GM12878 (cell line): ENCODE data around the gene EFTUD2. TPM values are rescaled to one million over a fixed set of nuclear protein-coding genes. Genes with fewer than 3 reads are reported as not detected.

ENCODE experiments used
- ATAC-seq: fragments of 200-7000 bp; cut with Tn5 transposase; 3 replicates; pipeline ENCODE4 v1.9.1; 2020; ENCODE audit warnings: mild to moderate bottlenecking, moderate library complexity
- BruUV-seq: library from RNA; stranded (reverse); fragments of 400-500 nt; replicated peaks from 2 replicates; lab custom pipeline; 2021; lab: Mats Ljungman, UMichigan
- CTCF ChIA-PET: fragments of 300-600 bp; sonication (Branson Sonifier 250); formaldehyde crosslinking; extraction: SDS; loops from one replicate; lab custom pipeline; 2021; ENCODE audit warnings: inconsistent platforms; lab: Yijun Ruan, JAX
- POLR2A ChIA-PET: fragments of 350-600 bp; formaldehyde crosslinking; extraction: SDS; loops from one replicate; lab custom pipeline; 2021; ENCODE audit warnings: inconsistent platforms; lab: Charles Lee
- RAD21 ChIA-PET: fragments of 300-600 bp; sonication (Branson Sonifier 250); formaldehyde crosslinking; loops from one replicate; lab custom pipeline; 2023; ENCODE audit warnings: antibody characterized with exemption; ENCODE audit not compliant: unreplicated experiment; lab: Charles Lee
- SMC1A ChIA-PET: fragments of 300-600 bp; sonication (Branson Sonifier 250); formaldehyde crosslinking; loops from one replicate; lab custom pipeline; 2023; ENCODE audit not compliant: unreplicated experiment, uncharacterized antibody; lab: Charles Lee
- DNase-seq: peaks from one replicate; pipeline ENCODE4 v3.0.0-alpha.2; 2011; ENCODE audit warnings: low read depth, low spot score
- FAIRE-seq: peaks from 3 replicates; lab custom pipeline; 2011; peaks lifted over from hg19 to GRCh38; lab: Jason Lieb, UNC
- H2AFZ ChIP-seq: 2 replicates; pipeline ENCODE4 v1.6.0; 2011; ENCODE audit warnings: low read depth, low read length, control low read depth; ENCODE audit not compliant: control insufficient read depth
- H3K27ac ChIP-seq: 2 replicates; pipeline ENCODE4 v1.5.1; 2011; ENCODE audit warnings: control low read depth; ENCODE audit not compliant: control insufficient read depth, insufficient read depth
- H3K27me3 ChIP-seq, 2 experiments: replicated peaks in 1 of 2; 2 replicates each; pipeline versions ENCODE4 v1.6.0 to v1.6.1; 2011; ENCODE audit warnings: low read length in 1 of 2; ENCODE audit not compliant: control insufficient read depth in 2 of 2, insufficient read depth in 2 of 2
- H3K36me3 ChIP-seq, 2 experiments: 2 replicates each; pipeline ENCODE4 v1.5.1; 2011; ENCODE audit warnings: low read length in 1 of 2; ENCODE audit not compliant: control insufficient read depth in 2 of 2, insufficient read depth in 2 of 2
- H3K4me1 ChIP-seq: 2 replicates; pipeline ENCODE4 v1.6.1; 2011; ENCODE audit warnings: mild to moderate bottlenecking, low read length, moderate library complexity, mixed read lengths; ENCODE audit not compliant: control insufficient read depth, insufficient read depth
- H3K4me2 ChIP-seq: 2 replicates; pipeline ENCODE4 v1.6.0; 2011; ENCODE audit warnings: control low read depth; ENCODE audit not compliant: control insufficient read depth, insufficient read depth
- H3K4me3 ChIP-seq: fragments of 200-600 bp; sonication (generic); 2 replicates; pipeline ENCODE4 v1.5.1; 2016
- H3K79me2 ChIP-seq: 2 replicates; pipeline ENCODE4 v1.6.0; 2011; ENCODE audit warnings: low read length; ENCODE audit not compliant: control insufficient read depth, insufficient read depth
- H3K9ac ChIP-seq: 2 replicates; pipeline ENCODE4 v1.8.0; 2011; ENCODE audit warnings: low read length, control low read depth, mixed read lengths; ENCODE audit not compliant: control insufficient read depth, insufficient read depth
- H3K9me3 ChIP-seq: replicated peaks from 3 replicates; pipeline ENCODE4 v1.5.1; 2011; ENCODE audit warnings: mild to moderate bottlenecking, low read length; ENCODE audit not compliant: control insufficient read depth, insufficient read depth
- H4K20me1 ChIP-seq: 2 replicates; pipeline ENCODE4 v1.6.0; 2011; ENCODE audit not compliant: control insufficient read depth, insufficient read depth
- EP300 ChIP-seq, 2 experiments: fragments of 150-350 bp in 1 of 2; IDR thresholded peaks; 2 replicates each; pipeline ENCODE4 v1.6.1; 2011 to 2012; ENCODE audit warnings: low read depth in 2 of 2, low read length in 2 of 2, borderline replicate concordance in 1 of 2, improper control_type of control experiment in 1 of 2, inconsistent platforms in 1 of 2; ENCODE audit not compliant: control insufficient read depth in 1 of 2
- ESRRA ChIP-seq: IDR thresholded peaks from 2 replicates; pipeline ENCODE4 v1.6.1; 2012; ENCODE audit warnings: mild to moderate bottlenecking, low read length, improper control_type of control experiment
- ETV6 ChIP-seq, 2 experiments: fragments of 450-650 bp in 1 of 2; IDR thresholded peaks in 1 of 2; conservative IDR thresholded peaks in 1 of 2; 2 replicates each; pipeline ENCODE4 v1.6.1; 2014; ENCODE audit warnings: antibody characterized with exemption in 1 of 2, borderline replicate concordance in 1 of 2, low read depth in 1 of 2, mild to moderate bottlenecking in 1 of 2, moderate library complexity in 1 of 2
- MXI1 ChIP-seq: fragments of 150-350 bp; IDR thresholded peaks from 2 replicates; pipeline ENCODE4 v1.6.1; 2011; ENCODE audit warnings: low read depth, mild to moderate bottlenecking, inconsistent platforms, low read length, improper control_type of control experiment
- NR2C2 ChIP-seq: IDR thresholded peaks from 2 replicates; pipeline ENCODE4 v1.6.1; 2011; ENCODE audit warnings: borderline replicate concordance, low read depth; ENCODE audit not compliant: control insufficient read depth, insufficient read length
- PKNOX1 ChIP-seq: fragments of 450-650 bp; IDR thresholded peaks from 2 replicates; pipeline ENCODE4 v1.6.1; 2016; ENCODE audit warnings: mild to moderate bottlenecking
- POLR2AphosphoS5 ChIP-seq: IDR thresholded peaks from 2 replicates; pipeline ENCODE4 v1.6.1; 2011; ENCODE audit warnings: mild to moderate bottlenecking, low read length, inconsistent platforms
- PRDM15 ChIP-seq: fragments of 450-650 bp; formaldehyde crosslinking; IDR thresholded peaks from 2 replicates; pipeline ENCODE4 v1.4.0; 2020; ENCODE audit warnings: mild to moderate bottlenecking, moderate library complexity
- STAT3 ChIP-seq: IDR thresholded peaks from 2 replicates; pipeline ENCODE4 v1.6.1; 2011; ENCODE audit warnings: low read depth, low read length, improper control_type of control experiment
- USF1 ChIP-seq: IDR thresholded peaks from 2 replicates; pipeline ENCODE4 v1.6.1; 2011; ENCODE audit warnings: borderline replicate concordance, low read depth, mild to moderate bottlenecking, moderate library complexity, mixed read lengths, low read length; ENCODE audit not compliant: insufficient read depth; ENCODE audit errors: extremely low read length
- ZNF274 ChIP-seq: IDR thresholded peaks from one replicate; pipeline ENCODE4 v1.8.0; 2011; ENCODE audit not compliant: insufficient read length, insufficient read depth
- WGBS: methylation state at CpG from one replicate; pipeline ENCODE4 v1.1.6; 2016; ENCODE audit warnings: low lambda C conversion rate; ENCODE audit not compliant: insufficient replicate concordance, insufficient coverage; ENCODE audit errors: missing lambda C conversion rate; 5-methylcytosine and 5-hydroxymethylcytosine counted together
- in situ Hi-C: fragments of 300-500 bp; cut with MboI; formaldehyde crosslinking; loops from 9 replicates; pipeline ENCODE4 v1.14.3; 2018; ENCODE audit warnings: mixed read lengths
- intact Hi-C: fragments of 100-400 bp; cut with micrococcal nuclease; formaldehyde crosslinking; loops from one replicate; pipeline ENCODE4 v1.14.2; 2022; ENCODE audit not compliant: unreplicated experiment
- polyA plus RNA-seq, 11 experiments: library from polyadenylated mRNA; depleted of rRNA in 4 of 11; unstranded in 6 of 11; stranded (reverse) in 5 of 11; fragments of >200 nt; fragmentation: Nextera tagmentation in 4 of 11; fragmentation: Illumina TruSeq in 1 of 11; extraction: Ambion mirVana in 4 of 11; extraction: Trizol in 1 of 11; gene quantifications; 1 replicate in 1 of 11; 2 replicates in 10 of 11; pipeline versions ENCODE4 v1.2.1 to v1.2.3, GENCODE V29; 2011 to 2016; ENCODE audit warnings: inconsistent platforms in 2 of 11, missing spikeins in 2 of 11, low read depth in 1 of 11
- total RNA-seq, 4 experiments: library from RNA; depleted of rRNA in 3 of 4; stranded (reverse); fragments of >200 nt in 3 of 4; fragmentation: Illumina TruSeq in 1 of 4; extraction: Trizol in 1 of 4; gene quantifications; 2 replicates each; pipeline versions ENCODE4 v1.2.1 to v1.2.3, GENCODE V29; 2013 to 2021

The EFTUD2 gene
- total and polyA plus RNA-seq, 10 of the 15 experiments (the other 5 are each of a cell fraction or from before 2014, with no cell fraction given), result 33.0 to 198 (median 126) TPM

DNA sequence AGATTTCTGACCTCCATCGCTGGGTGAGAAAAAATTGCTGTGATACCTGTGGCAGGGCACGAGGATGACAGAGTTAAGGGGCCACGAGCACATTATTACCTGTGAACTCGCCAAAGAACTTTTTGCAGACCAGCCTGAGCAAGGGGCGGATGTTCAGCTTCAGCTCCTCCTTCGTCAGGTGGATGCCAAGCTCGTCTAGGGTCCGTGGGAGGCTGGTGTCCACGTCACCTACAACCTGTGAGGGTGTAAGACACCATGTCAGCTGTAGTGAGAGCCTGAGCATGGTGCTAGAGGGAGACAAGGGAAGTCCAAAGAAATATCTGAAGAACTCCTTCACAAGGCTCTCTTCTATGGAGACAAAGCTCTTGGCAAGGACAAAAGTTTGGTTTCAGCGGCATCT, 34.4 kb downstream of the EFTUD2 start:
- in situ Hi-C loops, result loop anchor here (5.0 to 25.0 kb wide), 2 partner anchors 83 to 1653 kb away; partner anchors contain the start of gene TMEM106A
- TF ChIP-seq PKNOX1, result no peak
- no peak for TF ChIP-seq POLR2AphosphoS5
- TF ChIP-seq NR2C2, result no peak
- no peak for TF ChIP-seq MXI1
- TF ChIP-seq ESRRA, result no peak
- no peak for TF ChIP-seq PRDM15 (CRISPR knock-in tag)
- no peak for TF ChIP-seq STAT3
- no peak for TF ChIP-seq USF1
- TF ChIP-seq EP300 (IDR thresholded peaks at IDR 0.05; ENCODE audit: borderline replicate concordance in 1 of 2, control insufficient read depth in 1 of 2, low read depth in 2 of 2, low read length in 2 of 2), result no peak
- TF ChIP-seq ZNF274, result no peak
- no peak for TF ChIP-seq ETV6 (conservative IDR thresholded peaks at IDR 0.05 in 1 of 2, IDR thresholded peaks at IDR 0.05 in 1 of 2; ENCODE audit: borderline replicate concordance in 1 of 2, low read depth in 1 of 2)
- ChIA-PET RAD21 (interaction anchor here (2.7 kb wide), 2 partner anchors 86 to 89 kb away, joined by 6 to 13 read pairs; no protein-coding TSS in a partner anchor), SMC1A (interaction anchor here (0.9 to 4.4 kb wide), 3 partner anchors 83 to 90 kb away, joined by 3 to 19 read pairs (median 3); no protein-coding TSS in a partner anchor), CTCF (interaction anchor here (0.7 to 12.3 kb wide), 12 partner anchors 9 to 332 kb away, joined by 3 to 175 read pairs (median 4); no protein-coding TSS in a partner anchor), POLR2A (no interaction called here)
- Histone ChIP-seq H3K27me3 (no peaks in the 10 kb centered on the region), H2AFZ (no peak overlapping the region), H3K4me3 (no peak overlapping the region), H3K36me3 (peaks cover 28 to 38% of the 10 kb centered on the region in 2 experiments), H3K9me3 (no peaks in the 10 kb centered on the region), H3K4me1 (no peaks in the 10 kb centered on the region), H3K27ac (no peak overlapping the region), H4K20me1 (no peaks in the 10 kb centered on the region; the same call in 1 of the 2 replicates), H3K9ac (no peak overlapping the region), H3K79me2 (no peaks in the 10 kb centered on the region), H3K4me2 (no peak overlapping the region)
- no peak for FAIRE-seq
- intact Hi-C loops, result loop anchor here (1.0 kb wide), 2 partner anchors 90 to 332 kb away; no protein-coding TSS in a partner anchor
- ATAC-seq, result peak; percentile 33
- no peak for DNase-seq
- WGBS, result 56% methylated on average over 10 of the region's 10 CpGs
- BruUV-seq, result no TSS peak
